Thoracic aorta (tissue), 2 donors: ENCODE results near the gene OR52K1. TPM values are rescaled to one million over a fixed set of nuclear protein-coding genes. Genes with fewer than 3 reads are reported as not detected.
"Not testable (repeated sequence)": the region's sequence is repeated elsewhere in the genome, so short reads cannot be mapped to it uniquely, and the experiment has no call there.

Experiments
- ATAC-seq: fragments of 150-250 bp; one replicate; pipeline ENCODE4 v1.8.0; 2017; ENCODE audit warnings: low read depth; ENCODE audit not compliant: insufficient number of reproducible peaks, low FRiP score
- DNase-seq: peaks from one replicate; pipeline ENCODE4 v3.0.0-alpha.2; 2020; ENCODE audit warnings: low spot score
- H3K27ac ChIP-seq, 2 donors: fragments of 200-600 bp; sonication (generic); 1 replicate in 1 of 2; 2 replicates in 1 of 2; pipeline ENCODE4 v1.5.1; 2016; ENCODE audit warnings: mild to moderate bottlenecking in 2 of 2, moderate library complexity in 2 of 2
- H3K27me3 ChIP-seq: fragments of 200-600 bp; sonication (generic); replicated peaks from 2 replicates; pipeline ENCODE4 v1.6.0; 2016; ENCODE audit warnings: mild to moderate bottlenecking; ENCODE audit not compliant: insufficient read depth
- H3K36me3 ChIP-seq: fragments of 200-600 bp; sonication (generic); one replicate; pipeline ENCODE4 v1.5.1; 2016
- H3K4me1 ChIP-seq, 2 donors: fragments of 200-600 bp; sonication (generic); 1 replicate in 1 of 2; 2 replicates in 1 of 2; pipeline versions ENCODE4 v1.5.1 to v1.6.0; 2016; ENCODE audit warnings: low read depth in 2 of 2, mild to moderate bottlenecking in 1 of 2; ENCODE audit not compliant: control insufficient read depth in 1 of 2
- H3K4me3 ChIP-seq: fragments of 200-600 bp; sonication (generic); 2 replicates; pipeline ENCODE4 v1.5.1; 2016; ENCODE audit warnings: mild to moderate bottlenecking
- H3K9me3 ChIP-seq: fragments of 200-600 bp; sonication (generic); 2 replicates; pipeline ENCODE4 v1.5.1; 2016
- CTCF ChIP-seq: fragments of 200-600 bp; sonication (generic); IDR thresholded peaks from one replicate; pipeline ENCODE4 v1.5.1; 2019; ENCODE audit warnings: antibody characterized with exemption
- total RNA-seq, 2 donors: library from RNA; depleted of rRNA; stranded (reverse); fragments of >200 nt; gene quantifications; one replicate each; pipeline versions ENCODE4 v1.1.0 to v1.2.3, GENCODE V29; 2016

OR52K1 gene
- total RNA-seq, 2 donors from 2014 or later, result not detected

DNA sequence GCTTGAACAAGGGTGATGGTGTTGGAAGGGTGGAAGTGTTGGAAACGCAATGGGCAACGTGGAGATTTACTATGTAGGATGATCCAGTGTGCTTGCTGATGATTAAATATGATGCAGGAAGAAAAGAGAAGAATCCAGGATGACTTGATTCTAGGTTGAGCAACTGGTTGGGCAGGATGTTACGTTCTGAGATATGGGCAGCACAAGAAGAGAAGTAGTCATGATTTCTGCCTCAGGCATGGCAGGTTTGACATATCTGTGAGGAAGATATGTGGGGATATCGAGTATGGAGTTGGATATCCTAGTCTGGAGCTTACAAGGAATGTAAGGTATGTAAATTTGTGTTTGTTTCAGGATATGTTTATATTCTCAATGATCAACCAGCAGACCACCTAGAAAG is 1.9 kb downstream of the OR52K1 start:
- Histone ChIP-seq H3K27ac (no peak overlapping the region), H3K27me3 (no peaks in the 10 kb centered on the region), H3K9me3 (no peaks in the 10 kb centered on the region), H3K4me3 (no peak overlapping the region), H3K4me1 (no peaks in the 10 kb centered on the region), H3K36me3 (no peaks in the 10 kb centered on the region)
- no peak for ATAC-seq
- no peak for TF ChIP-seq CTCF
- no peak for DNase-seq

DNA sequence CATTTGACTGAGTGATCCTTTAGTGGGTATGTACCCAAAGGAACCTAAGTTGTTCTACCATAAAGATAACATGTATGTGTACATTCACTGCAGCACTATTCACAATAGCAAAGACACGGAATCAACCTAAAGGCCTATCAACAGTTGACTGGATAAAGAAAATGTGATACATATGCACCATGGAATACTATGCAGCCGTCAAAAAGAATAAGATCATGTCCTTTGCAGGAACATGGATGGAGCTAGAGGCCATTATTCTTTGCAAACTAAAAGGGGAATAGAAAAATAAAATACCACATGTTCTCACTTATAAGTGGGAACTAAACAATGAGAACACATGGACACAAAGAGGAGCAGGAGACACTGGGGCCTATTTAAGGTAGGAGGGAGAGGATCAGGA is 9.0 kb downstream of the OR52K1 start:
- not testable (repeated sequence) for H3K9me3 ChIP-seq, H3K4me3 ChIP-seq, H3K4me1 ChIP-seq, H3K36me3 ChIP-seq, ATAC-seq, H3K27me3 ChIP-seq, DNase-seq, H3K27ac ChIP-seq

GRCh38 chr11:4491878-4492606 is 9.6 kb downstream of the OR52K1 start:
- Histone ChIP-seq H3K27me3 (peaks cover 4% of the 10 kb centered on the region), H3K36me3 (no peaks in the 10 kb centered on the region), H3K4me3 (no peak overlapping the region), H3K4me1 (no peaks in the 10 kb centered on the region), H3K27ac (no peak overlapping the region), H3K9me3 (no peaks in the 10 kb centered on the region)
- no peak for TF ChIP-seq CTCF
- DNase-seq (no peak), ATAC-seq (no peak)

GRCh38 chr11:4493480-4493818 is 11.0 kb downstream of the OR52K1 start:
- H3K36me3 ChIP-seq, result no peaks in the 10 kb centered on the region
- no peak for TF ChIP-seq CTCF
- no peak overlapping the region for H3K4me3 ChIP-seq
- no peaks in the 10 kb centered on the region for H3K9me3 ChIP-seq
- H3K27ac ChIP-seq, result no peak overlapping the region
- DNase-seq, result no peak
- H3K27me3 ChIP-seq, result peaks cover 4% of the 10 kb centered on the region
- no peak for ATAC-seq
- no peaks in the 10 kb centered on the region for H3K4me1 ChIP-seq

DNA sequence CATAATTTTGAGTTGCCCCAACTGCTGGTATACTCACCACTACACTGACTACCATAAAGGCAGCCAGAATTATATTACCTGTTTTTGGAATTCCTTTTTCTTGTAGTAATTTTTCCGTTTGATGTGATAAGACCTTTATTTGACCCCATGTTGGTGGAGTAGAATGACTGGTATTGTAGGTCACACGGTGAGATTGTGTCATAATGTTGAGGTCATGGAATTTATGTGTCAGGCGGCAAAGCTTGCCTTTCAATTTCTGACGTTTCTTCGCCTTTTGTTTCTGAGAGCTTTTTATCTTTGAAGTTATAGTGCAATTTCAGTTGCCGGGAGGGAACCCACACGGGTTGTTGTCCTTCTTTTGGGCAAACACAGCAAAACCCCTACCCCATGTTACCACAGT is 13.0 kb downstream of the OR52K1 start:
- Histone ChIP-seq H3K4me1 (no peaks in the 10 kb centered on the region), H3K36me3 (no peaks in the 10 kb centered on the region), H3K27me3 (peaks cover 4% of the 10 kb centered on the region), H3K9me3 (no peaks in the 10 kb centered on the region), H3K27ac (no peak overlapping the region), H3K4me3 (no peak overlapping the region)
- no peak for TF ChIP-seq CTCF
- no peak for ATAC-seq
- DNase-seq, result no peak

- Histone ChIP-seq H3K36me3 (no peaks in the 10 kb centered on the region), H3K27ac (no peak overlapping the region), H3K4me3 (no peak overlapping the region), H3K4me1 (no peaks in the 10 kb centered on the region), H3K27me3 (peaks cover 4% of the 10 kb centered on the region), H3K9me3 (no peaks in the 10 kb centered on the region)
- no peak for ATAC-seq
- no peak for TF ChIP-seq CTCF
- no peak for DNase-seq
These were observed 13.5 kb downstream of the OR52K1 start for GRCh38 chr11:4495986-4496385.
